ENCODE results near the gene PORCN. TPM values are rescaled to one million over a fixed set of nuclear protein-coding genes. Genes with fewer than 3 reads are reported as not detected.
A peak's percentile ranks its signal among the peaks of the same experiment; 100 is the strongest.

The PORCN gene
- total RNA-seq, 4 donors from 2014 or later = 11.4 to 18.7 (median 12.3) TPM

- H3K27ac ChIP-seq = no peak overlapping the region
- DNase-seq (peak in 1 of 2 donors; percentile 21), ATAC-seq (peak in 1 of 2 donors; percentile 33)
- H3K27me3 ChIP-seq = peaks cover 0 to 2% (median 0%) of the 10 kb centered on the region in 3 donors
- no peak overlapping the region for H3K4me3 ChIP-seq
- in situ Hi-C loops (cut with MboI; ENCODE audit: low sequenced_read_pairs in 4 of 4) = no loop called here
- intact Hi-C loops (cut with DNase I; ENCODE audit: low total_unique reads) = no loop called here
- no peaks in the 10 kb centered on the region for H3K9me3 ChIP-seq
- TF ChIP-seq POLR2A (IDR thresholded peaks at IDR 0.05) (no peak), CTCF (IDR thresholded peaks at IDR 0.05 in 4 of 5, conservative IDR thresholded peaks at IDR 0.05 in 1 of 5) (no peak)
- H3K36me3 ChIP-seq = no peaks in the 10 kb centered on the region
- no peaks in the 10 kb centered on the region for H3K4me1 ChIP-seq
Measured at GRCh38 chrX:48461830-48462229, 47.0 kb upstream of the PORCN start.

GRCh38 chrX:48465336-48465933, 43.4 kb upstream of the PORCN start:
- intact Hi-C loops (cut with DNase I; ENCODE audit: low total_unique reads) = no loop called here
- no peaks in the 10 kb centered on the region for H3K36me3 ChIP-seq
- no peak overlapping the region for H3K4me3 ChIP-seq
- DNase-seq (no peak), ATAC-seq (no peak)
- in situ Hi-C loops (cut with MboI; ENCODE audit: low sequenced_read_pairs in 4 of 4) = no loop called here
- H3K9me3 ChIP-seq = no peaks in the 10 kb centered on the region
- no peak overlapping the region for H3K27ac ChIP-seq
- H3K4me1 ChIP-seq = no peaks in the 10 kb centered on the region
- TF ChIP-seq POLR2A (IDR thresholded peaks at IDR 0.05) (no peak), CTCF (IDR thresholded peaks at IDR 0.05 in 4 of 5, conservative IDR thresholded peaks at IDR 0.05 in 1 of 5) (no peak)
- peaks cover 0 to 2% (median 0%) of the 10 kb centered on the region in 3 donors for H3K27me3 ChIP-seq

GRCh38 chrX:48466696-48467095, 42.1 kb upstream of the PORCN start:
- in situ Hi-C loops (cut with MboI; ENCODE audit: low sequenced_read_pairs in 4 of 4) = no loop called here
- peaks cover 0 to 2% (median 0%) of the 10 kb centered on the region in 3 donors for H3K27me3 ChIP-seq
- intact Hi-C loops (cut with DNase I; ENCODE audit: low total_unique reads) = no loop called here
- H3K36me3 ChIP-seq = no peaks in the 10 kb centered on the region
- H3K4me1 ChIP-seq = no peaks in the 10 kb centered on the region
- TF ChIP-seq POLR2A (IDR thresholded peaks at IDR 0.05) = no peak
- no peak for TF ChIP-seq CTCF (IDR thresholded peaks at IDR 0.05 in 4 of 5, conservative IDR thresholded peaks at IDR 0.05 in 1 of 5)
- DNase-seq (no peak), ATAC-seq (no peak)
- no peak overlapping the region for H3K27ac ChIP-seq
- no peak overlapping the region for H3K4me3 ChIP-seq
- H3K9me3 ChIP-seq = no peaks in the 10 kb centered on the region

- no peak overlapping the region for H3K27ac ChIP-seq
- H3K27me3 ChIP-seq = peaks cover 0 to 2% (median 0%) of the 10 kb centered on the region in 3 donors
- H3K9me3 ChIP-seq = no peaks in the 10 kb centered on the region
- intact Hi-C loops (cut with DNase I; ENCODE audit: low total_unique reads) = no loop called here
- ATAC-seq (no peak), DNase-seq (no peak)
- H3K4me3 ChIP-seq = no peak overlapping the region
- H3K4me1 ChIP-seq = no peaks in the 10 kb centered on the region
- H3K36me3 ChIP-seq = no peaks in the 10 kb centered on the region
- in situ Hi-C loops (cut with MboI; ENCODE audit: low sequenced_read_pairs in 4 of 4) = no loop called here
- TF ChIP-seq CTCF (IDR thresholded peaks at IDR 0.05 in 4 of 5, conservative IDR thresholded peaks at IDR 0.05 in 1 of 5) = no peak
- no peak for TF ChIP-seq POLR2A (IDR thresholded peaks at IDR 0.05)
Measured at GRCh38 chrX:48467281-48467761, 41.5 kb upstream of the PORCN start.

All from gastrocnemius medialis (tissue), 4 donors.